H9 (cell line): Measurements from ENCODE around the gene PTPRN2. TPM values are rescaled to one million over a fixed set of nuclear protein-coding genes. Genes with fewer than 3 reads are reported as not detected.

Experiments used
- DNase-seq: peaks from one replicate; pipeline ENCODE4 v3.0.0-alpha.2; 2017
- H2AFZ ChIP-seq: one replicate; pipeline ENCODE4 v1.6.1; 2013; ENCODE audit warnings: mild to moderate bottlenecking, low read length, control low read depth, moderate library complexity
- H2AK5ac ChIP-seq: 2 replicates; pipeline ENCODE4 v1.6.1; 2013; ENCODE audit warnings: low read length, control low read depth, mixed read lengths; ENCODE audit not compliant: insufficient read length
- H2BK120ac ChIP-seq: one replicate; pipeline ENCODE4 v1.6.1; 2013; ENCODE audit warnings: low read depth, mild to moderate bottlenecking, low read length, control low read depth, inconsistent platforms; ENCODE audit not compliant: poor library complexity, severe bottlenecking
- H2BK12ac ChIP-seq: 2 replicates; pipeline ENCODE4 v1.6.1; 2013; ENCODE audit warnings: low read length, control low read depth, mixed read lengths, low read depth; ENCODE audit not compliant: insufficient read length
- H2BK15ac ChIP-seq: 2 replicates; pipeline ENCODE4 v1.6.1; 2013; ENCODE audit warnings: low read depth, low read length, control low read depth
- H2BK20ac ChIP-seq: one replicate; pipeline ENCODE4 v1.6.1; 2013; ENCODE audit warnings: low read depth, mild to moderate bottlenecking, low read length, control low read depth, inconsistent platforms; ENCODE audit not compliant: poor library complexity, severe bottlenecking
- H2BK5ac ChIP-seq: 2 replicates; pipeline ENCODE4 v1.6.1; 2013; ENCODE audit warnings: low read length, control low read depth, mixed read lengths; ENCODE audit not compliant: insufficient read length
- H3K14ac ChIP-seq: 2 replicates; pipeline ENCODE4 v1.6.1; 2013; ENCODE audit warnings: low read length, control low read depth; ENCODE audit not compliant: insufficient read depth
- H3K18ac ChIP-seq: 2 replicates; pipeline ENCODE4 v1.6.1; 2013; ENCODE audit warnings: low read depth, mild to moderate bottlenecking, mixed read lengths, low read length, control low read depth; ENCODE audit not compliant: insufficient read length
- H3K23ac ChIP-seq: 2 replicates; pipeline ENCODE4 v1.6.1; 2013; ENCODE audit warnings: low read length, control low read depth, mixed read lengths, low read depth; ENCODE audit not compliant: insufficient read length
- H3K23me2 ChIP-seq: 2 replicates; pipeline ENCODE4 v1.6.1; 2013; ENCODE audit warnings: low read depth, mild to moderate bottlenecking, mixed read lengths, low read length, control low read depth; ENCODE audit not compliant: insufficient read length, poor library complexity, severe bottlenecking
- H3K27ac ChIP-seq: 2 replicates; pipeline ENCODE4 v1.5.1; 2013; ENCODE audit warnings: low read length, control low read depth, mixed read lengths, low read depth; ENCODE audit not compliant: insufficient read length
- H3K27me3 ChIP-seq: 2 replicates; pipeline ENCODE4 v1.6.1; 2013; ENCODE audit warnings: low read length, control low read depth, inconsistent platforms; ENCODE audit not compliant: insufficient read depth
- H3K4ac ChIP-seq: 2 replicates; pipeline ENCODE4 v1.6.1; 2013; ENCODE audit warnings: low read depth, mild to moderate bottlenecking, control low read depth, inconsistent platforms, low read length, moderate library complexity
- H3K4me1 ChIP-seq: 2 replicates; pipeline ENCODE4 v1.6.1; 2013; ENCODE audit warnings: low read length, control low read depth, inconsistent platforms; ENCODE audit not compliant: insufficient read depth
- H3K4me2 ChIP-seq: 2 replicates; pipeline ENCODE4 v1.6.1; 2013; ENCODE audit warnings: low read length, control low read depth, mixed read lengths; ENCODE audit not compliant: insufficient read length, insufficient read depth
- H3K56ac ChIP-seq: 2 replicates; pipeline ENCODE4 v1.6.1; 2013; ENCODE audit warnings: low read depth, mild to moderate bottlenecking, mixed read lengths, low read length, control low read depth; ENCODE audit not compliant: insufficient read length
- H3K79me1 ChIP-seq: 2 replicates; pipeline ENCODE4 v1.6.1; 2013; ENCODE audit warnings: low read depth, mild to moderate bottlenecking, moderate library complexity, low read length, control low read depth, inconsistent platforms; ENCODE audit not compliant: insufficient read depth, poor library complexity, severe bottlenecking
- H3K79me2 ChIP-seq: 2 replicates; pipeline ENCODE4 v1.6.1; 2013; ENCODE audit warnings: low read length, control low read depth, inconsistent platforms; ENCODE audit not compliant: insufficient read depth
- H3K9ac ChIP-seq: 2 replicates; pipeline ENCODE4 v1.6.1; 2013; ENCODE audit warnings: low read length, control low read depth, mixed read lengths; ENCODE audit not compliant: insufficient read length; ENCODE audit errors: extremely low read depth
- H3K9me3 ChIP-seq: one replicate; pipeline ENCODE4 v1.6.1; 2013; ENCODE audit warnings: low read depth, low read length, inconsistent platforms; ENCODE audit not compliant: control insufficient read depth
- H3T11ph ChIP-seq: one replicate; pipeline ENCODE4 v1.6.1; 2013; ENCODE audit warnings: mild to moderate bottlenecking, low read length, control low read depth, inconsistent platforms
- H4K20me1 ChIP-seq: one replicate; pipeline ENCODE4 v1.6.1; 2013; ENCODE audit not compliant: control insufficient read depth, insufficient read length, insufficient read depth
- H4K5ac ChIP-seq: 2 replicates; pipeline ENCODE4 v1.6.1; 2013; ENCODE audit warnings: low read depth, mild to moderate bottlenecking, mixed read lengths, low read length, control low read depth; ENCODE audit not compliant: insufficient read length
- H4K8ac ChIP-seq: replicated peaks from 2 replicates; pipeline ENCODE4 v1.6.1; 2013; ENCODE audit warnings: low read length, control low read depth, mixed read lengths, low read depth; ENCODE audit not compliant: insufficient read length
- H4K91ac ChIP-seq: 2 replicates; pipeline ENCODE4 v1.6.1; 2013; ENCODE audit warnings: low read depth, mild to moderate bottlenecking, moderate library complexity, mixed read lengths, low read length, control low read depth; ENCODE audit not compliant: insufficient read length
- H3K27ac Mint-ChIP-seq, 3 experiments: 2 replicates in 2 of 3; 3 replicates in 1 of 3; pipeline ENCODE4 v1.8.0; 2020 to 2021; ENCODE audit warnings: mixed read lengths in 3 of 3, mild to moderate bottlenecking in 1 of 3, moderate library complexity in 1 of 3
- H3K27me3 Mint-ChIP-seq: 2 replicates; pipeline ENCODE4 v1.8.0; 2021; ENCODE audit warnings: low read depth, mild to moderate bottlenecking, moderate library complexity, mixed read lengths
- H3K36me3 Mint-ChIP-seq, 3 experiments: 2 replicates in 2 of 3; 3 replicates in 1 of 3; pipeline ENCODE4 v1.8.0; 2020 to 2021; ENCODE audit warnings: low read depth in 3 of 3, mixed read lengths in 3 of 3; ENCODE audit not compliant: insufficient read depth in 1 of 3
- H3K4me1 Mint-ChIP-seq, 2 experiments: 2 replicates each; pipeline ENCODE4 v1.8.0; 2020; ENCODE audit warnings: mixed read lengths in 2 of 2
- H3K4me3 Mint-ChIP-seq, 2 experiments: 2 replicates in 1 of 2; 3 replicates in 1 of 2; pipeline ENCODE4 v1.8.0; 2020 to 2021; ENCODE audit warnings: mild to moderate bottlenecking in 2 of 2, mixed read lengths in 2 of 2, moderate library complexity in 1 of 2
- H3K9me3 Mint-ChIP-seq, 2 experiments: 2 replicates in 1 of 2; 3 replicates in 1 of 2; pipeline ENCODE4 v1.8.0; 2020; ENCODE audit warnings: mild to moderate bottlenecking in 2 of 2, mixed read lengths in 2 of 2, moderate library complexity in 1 of 2
- CTCF ChIP-seq: fragments of 200-600 bp; sonication (generic); conservative IDR thresholded peaks from 3 replicates; pipeline ENCODE4 v1.8.0; 2021; ENCODE audit warnings: antibody characterized with exemption, mild to moderate bottlenecking
- WGBS: extraction: QIAGEN DNeasy Blood & Tissue Kit; methylation state at CpG from one replicate; pipeline ENCODE4 v1.1.7; 2013; ENCODE audit warnings: missing lambda C conversion rate, low lambda C conversion rate, mixed read lengths; ENCODE audit not compliant: insufficient read length; ENCODE audit errors: extremely low coverage; 5-methylcytosine and 5-hydroxymethylcytosine counted together
- total RNA-seq: library from RNA; stranded (reverse); gene quantifications from 2 replicates; pipeline ENCODE4 v1.2.1, GENCODE V29; 2021

The PTPRN2 gene
- total RNA-seq, 1 experiment from 2014 or later = 5.2 TPM

GRCh38 chr7:158373476-158374133 is 214.0 kb downstream of the PTPRN2 start:
- peaks cover 11% of the 10 kb centered on the region for H3K27me3 Mint-ChIP-seq
- no peak for TF ChIP-seq CTCF
- H3K36me3 Mint-ChIP-seq = peaks cover 0 to 1% (median 0%) of the 10 kb centered on the region in 3 experiments; a peak in 1 of 7 replicates
- Histone ChIP-seq H2BK20ac (no peak overlapping the region), H3K23me2 (no peaks in the 10 kb centered on the region), H2BK12ac (no peak overlapping the region), H3K4me1 (no peaks in the 10 kb centered on the region), H2BK120ac (no peak overlapping the region), H4K91ac (no peak overlapping the region), H3K9me3 (no peaks in the 10 kb centered on the region), H3K23ac (no peak overlapping the region), H3K56ac (no peak overlapping the region), H3K18ac (no peak overlapping the region), H3K79me2 (no peaks in the 10 kb centered on the region), H2BK15ac (no peak overlapping the region), H3T11ph (no peak overlapping the region), H4K8ac (no peak overlapping the region), H4K5ac (no peak overlapping the region), H3K27ac (no peak overlapping the region), H3K9ac (no peak overlapping the region), H3K14ac (no peak overlapping the region), H3K4me2 (no peak overlapping the region), H3K79me1 (no peaks in the 10 kb centered on the region), H3K27me3 (no peaks in the 10 kb centered on the region), H3K4ac (no peak overlapping the region), H4K20me1 (no peaks in the 10 kb centered on the region), H2BK5ac (no peak overlapping the region), H2AK5ac (no peak overlapping the region), H2AFZ (no peak overlapping the region)
- H3K9me3 Mint-ChIP-seq = peaks cover 0 to 4% of the 10 kb centered on the region in 2 experiments; a peak in 4 of 5 replicates
- DNase-seq = no peak
- WGBS = no CpG with 5 or more reads among the region's 18 CpGs
- peaks cover 0 to 7% of the 10 kb centered on the region in 2 experiments; a peak in 1 of 4 replicates for H3K4me1 Mint-ChIP-seq
- no peak overlapping the region for H3K4me3 Mint-ChIP-seq
- H3K27ac Mint-ChIP-seq = no peak overlapping the region
